Hematopoietic multipotent progenitor cell treated with erythropoietin and hydrocortisone succinate and interleukin-3 and kit ligand, for 8 days (in vitro differentiated cells): Measurements from ENCODE around the gene MCTP1.
A peak's percentile ranks its signal among the peaks of the same experiment; 100 is the strongest.

Source experiments
- DNase-seq: peaks from one replicate; pipeline ENCODE4 v3.0.0-alpha.2; 2015

Gene MCTP1

GRCh38 chr5:95111141-95111540, 173.8 kb downstream of the MCTP1 start:
- no peak for DNase-seq

DNA sequence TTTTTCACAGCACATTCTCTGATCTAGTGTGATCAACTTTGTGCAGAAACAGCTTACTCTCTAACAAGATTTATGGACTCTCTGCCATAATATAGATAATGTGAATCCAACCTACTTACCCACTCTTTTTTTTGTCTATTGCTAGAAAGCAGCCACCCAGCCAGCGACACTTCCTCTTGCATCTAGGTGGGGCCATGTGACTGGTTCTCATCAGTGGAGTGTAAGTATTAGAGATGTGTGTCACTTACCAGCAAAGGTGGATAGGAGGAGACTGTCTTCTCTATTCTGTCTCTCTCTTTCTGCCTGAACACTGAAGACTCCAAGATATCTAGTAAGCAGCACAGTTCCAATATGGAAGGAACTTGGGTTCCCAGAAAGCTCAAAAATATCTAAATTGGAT, 174.8 kb downstream of the MCTP1 start:
- DNase-seq: no peak

DNA sequence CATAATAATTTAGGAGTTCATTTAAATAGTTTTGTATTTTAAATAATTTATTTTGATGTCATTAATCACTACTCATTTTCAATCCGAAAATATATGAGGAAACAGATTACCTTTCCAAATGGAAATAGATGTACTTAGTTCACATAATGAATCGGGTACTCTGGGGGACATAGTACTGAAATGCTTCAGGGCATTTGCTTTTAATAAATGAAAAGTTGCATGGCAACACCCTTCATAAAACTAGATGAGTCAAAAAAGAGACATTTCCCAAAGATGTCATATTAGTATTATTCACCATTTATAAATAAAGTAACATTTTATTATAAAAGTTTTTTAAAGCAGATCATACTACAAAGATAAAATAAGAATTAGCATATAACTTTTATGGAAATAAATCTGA, 177.8 kb downstream of the MCTP1 start:
- no peak for DNase-seq

- no peak for DNase-seq
Measured at GRCh38 chr5:95105638-95106037, 179.3 kb downstream of the MCTP1 start.

GRCh38 chr5:95102687-95103086, 182.2 kb downstream of the MCTP1 start:
- DNase-seq: no peak

GRCh38 chr5:95102080-95102479, 182.8 kb downstream of the MCTP1 start:
- no peak for DNase-seq

- DNase-seq: no peak
Measured at GRCh38 chr5:95100551-95100950, 184.3 kb downstream of the MCTP1 start.

GRCh38 chr5:95098012-95098411, 186.9 kb downstream of the MCTP1 start:
- no peak for DNase-seq

DNA sequence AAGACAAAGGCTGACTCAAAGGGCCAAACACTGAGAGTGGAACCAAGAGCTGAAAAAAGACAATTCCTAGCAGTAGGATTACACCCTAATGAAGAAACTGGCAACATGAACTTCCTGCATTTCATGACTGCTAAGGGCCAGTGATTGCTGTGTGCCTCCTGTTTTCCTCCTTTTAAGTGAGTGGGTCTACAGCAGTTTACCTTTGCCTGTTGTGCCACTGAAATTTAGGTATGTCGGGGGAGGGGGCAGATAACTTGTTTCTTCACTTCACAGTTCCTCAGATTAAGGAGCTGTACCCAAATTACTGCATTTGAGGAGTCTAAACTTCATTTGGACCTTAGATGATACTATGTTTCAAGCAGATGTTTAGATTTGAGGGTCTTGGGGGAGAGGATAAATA, 191.7 kb downstream of the MCTP1 start:
- DNase-seq: no peak

GRCh38 chr5:95090774-95091173, 194.1 kb downstream of the MCTP1 start:
- no peak for DNase-seq

DNA sequence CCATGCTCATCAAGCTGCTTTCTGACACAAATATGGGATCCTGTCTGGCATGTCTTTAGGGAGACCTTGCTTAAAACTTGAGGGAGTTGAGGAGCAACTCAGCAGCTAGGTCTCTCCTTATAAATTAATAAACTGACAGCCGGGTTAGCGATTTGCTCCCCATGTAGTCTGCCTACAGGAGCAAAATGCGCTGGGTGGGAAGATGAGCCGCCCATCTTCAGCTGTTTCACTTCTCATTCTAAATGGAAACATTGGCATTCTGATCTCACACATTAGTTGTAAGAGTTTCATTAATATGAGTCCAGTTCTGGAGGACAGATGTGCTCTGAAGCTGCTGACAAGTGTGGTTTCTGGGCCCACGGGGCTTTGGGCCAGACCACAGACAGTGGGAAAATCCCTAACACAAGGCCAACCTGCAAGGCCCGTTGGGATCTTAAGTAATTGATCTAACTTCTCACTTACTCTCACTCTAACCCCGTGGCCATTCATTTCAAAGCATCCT, 197.0 kb downstream of the MCTP1 start:
- no peak for DNase-seq

DNA sequence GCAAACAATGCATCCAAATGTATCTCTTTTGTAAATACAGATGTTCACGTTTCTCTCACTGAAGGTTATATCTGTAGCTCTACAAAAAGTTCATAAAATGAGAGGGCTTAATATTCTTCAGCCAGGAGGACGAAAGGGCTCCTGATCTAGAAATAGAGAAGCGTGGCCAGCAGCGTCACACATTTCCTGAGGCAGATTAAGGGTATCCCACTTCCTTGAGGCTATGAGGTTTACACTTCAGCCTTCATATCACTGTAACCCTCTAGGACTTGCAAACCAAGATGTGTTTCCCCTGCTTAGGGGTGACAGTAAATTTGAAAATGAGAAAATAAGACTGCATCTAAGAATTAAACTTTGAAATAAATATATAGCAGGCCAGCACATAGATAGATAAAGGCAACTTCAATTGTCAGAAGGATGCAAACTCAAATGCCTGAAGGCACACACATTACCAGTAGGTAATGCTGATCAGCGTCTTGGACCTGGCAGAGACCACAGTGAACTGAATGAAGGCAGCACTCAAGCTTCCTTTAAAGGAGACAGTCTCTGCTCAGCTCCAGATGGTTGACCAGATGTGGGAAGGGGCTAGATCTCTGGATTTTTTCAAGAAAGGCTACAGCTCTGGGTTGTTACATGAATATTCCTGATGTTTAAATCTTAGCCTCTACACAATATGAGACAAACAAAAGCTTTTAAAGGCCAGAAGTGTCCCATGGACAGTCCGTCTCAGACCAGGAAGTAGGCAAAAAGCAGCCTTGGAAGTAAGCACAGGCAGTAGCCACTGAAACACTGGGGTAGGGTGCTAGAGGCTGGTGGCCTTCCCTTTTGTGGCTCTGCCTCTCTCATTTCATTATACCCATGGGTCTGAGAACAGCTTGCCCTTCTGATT, 197.7 kb downstream of the MCTP1 start:
- peak; percentile 6 for DNase-seq

- DNase-seq: no peak
Measured at GRCh38 chr5:95084757-95085156, 200.1 kb downstream of the MCTP1 start.

DNA sequence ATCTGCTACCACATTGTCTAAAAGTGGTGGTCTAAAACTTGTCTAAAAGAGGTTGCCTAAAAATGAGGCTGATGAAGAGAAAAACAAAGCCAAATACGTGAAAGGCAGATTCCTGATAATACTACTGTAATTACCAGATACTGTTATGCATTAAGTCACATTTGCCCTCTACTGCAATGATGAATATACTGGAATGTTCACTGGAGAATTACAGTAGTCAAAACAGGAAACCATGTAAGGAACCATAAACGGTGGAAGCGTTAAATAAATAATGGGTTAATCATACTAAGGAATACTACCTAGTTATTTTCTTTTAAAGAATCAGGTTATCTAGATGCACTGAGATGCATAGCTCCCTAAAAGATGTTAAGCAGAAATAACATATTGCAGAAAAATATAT, 201.3 kb downstream of the MCTP1 start:
- no peak for DNase-seq

- peak; percentile 24 for DNase-seq
Measured at GRCh38 chr5:95081982-95082381, 202.9 kb downstream of the MCTP1 start.

GRCh38 chr5:95081500-95081960, 203.4 kb downstream of the MCTP1 start:
- peak; percentile 69 for DNase-seq

DNA sequence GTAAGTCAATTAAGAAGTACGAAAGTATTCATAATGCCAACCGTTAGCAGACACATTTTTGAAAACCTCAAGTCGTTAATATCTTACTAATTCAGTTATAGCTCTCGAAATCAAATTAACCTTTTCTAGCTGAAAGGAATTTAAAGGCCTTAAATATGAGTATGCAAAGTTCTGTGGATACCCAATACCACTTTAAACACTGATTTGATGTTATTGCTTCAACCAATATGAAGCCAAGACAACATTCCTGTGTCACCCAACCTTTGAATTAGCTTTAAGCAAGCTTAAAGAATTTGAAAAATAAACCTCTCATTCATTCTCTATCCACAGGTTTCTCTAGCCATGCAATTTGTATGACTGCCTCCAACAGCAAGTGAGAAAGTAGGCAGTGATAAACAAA, 204.5 kb downstream of the MCTP1 start:
- no peak for DNase-seq

- no peak for DNase-seq
Measured at GRCh38 chr5:95080030-95080429, 204.9 kb downstream of the MCTP1 start.

GRCh38 chr5:95078868-95079267, 206.0 kb downstream of the MCTP1 start:
- no peak for DNase-seq

DNA sequence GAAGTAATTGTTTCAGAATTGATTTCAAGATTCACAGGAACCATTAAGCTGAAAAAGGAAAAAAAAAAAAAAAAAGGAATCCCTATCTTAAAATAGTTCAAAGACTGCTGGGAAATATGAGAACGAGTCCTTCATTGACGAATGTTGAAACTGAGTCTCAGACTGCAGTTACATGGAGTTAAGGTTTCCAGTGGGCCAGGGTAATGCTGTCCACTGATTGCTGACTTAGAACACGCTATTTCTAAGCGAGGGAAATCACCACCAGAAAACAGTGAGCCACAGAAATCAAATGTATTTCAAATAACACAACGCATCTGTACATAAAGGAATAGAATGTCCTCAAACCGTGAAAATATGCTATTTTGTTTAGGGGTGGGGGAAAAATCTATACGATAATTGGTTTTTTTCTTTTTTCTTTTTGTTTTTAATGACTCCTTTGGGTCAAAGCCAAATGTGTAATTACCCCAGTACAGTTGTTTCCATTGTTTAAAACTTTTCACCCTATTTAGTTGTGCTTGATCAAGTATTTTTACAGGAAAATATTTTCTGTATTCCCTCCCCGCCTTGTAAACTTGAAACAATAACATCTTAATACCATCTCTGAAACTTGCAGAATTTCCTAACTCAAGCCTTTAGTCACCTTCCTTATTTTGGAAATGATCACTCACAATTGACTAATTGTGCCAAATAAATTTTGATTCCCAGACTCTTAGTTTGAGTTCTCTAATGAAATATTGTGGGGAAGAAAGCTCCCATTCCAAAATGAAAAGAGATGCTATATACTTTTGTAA, 208.3 kb downstream of the MCTP1 start:
- no peak for DNase-seq

DNA sequence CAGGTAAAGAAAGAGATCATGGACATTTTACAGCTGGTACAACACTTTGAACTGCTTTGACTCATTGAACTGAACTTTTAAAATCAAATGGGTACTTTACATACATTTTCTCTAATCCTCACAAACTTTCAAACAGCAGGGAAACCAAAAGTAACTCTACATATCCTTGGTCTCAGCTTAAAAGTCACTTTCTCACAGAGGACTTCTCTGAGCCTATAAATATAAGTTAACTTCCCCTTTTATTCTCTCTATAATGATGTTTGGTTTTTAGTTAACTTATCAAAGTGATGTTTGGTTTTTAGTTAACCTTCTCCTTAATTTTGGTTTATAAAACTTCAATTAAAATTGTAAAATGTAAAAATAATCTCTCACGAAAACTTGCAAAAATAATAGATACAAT, 209.8 kb downstream of the MCTP1 start:
- no peak for DNase-seq

DNA sequence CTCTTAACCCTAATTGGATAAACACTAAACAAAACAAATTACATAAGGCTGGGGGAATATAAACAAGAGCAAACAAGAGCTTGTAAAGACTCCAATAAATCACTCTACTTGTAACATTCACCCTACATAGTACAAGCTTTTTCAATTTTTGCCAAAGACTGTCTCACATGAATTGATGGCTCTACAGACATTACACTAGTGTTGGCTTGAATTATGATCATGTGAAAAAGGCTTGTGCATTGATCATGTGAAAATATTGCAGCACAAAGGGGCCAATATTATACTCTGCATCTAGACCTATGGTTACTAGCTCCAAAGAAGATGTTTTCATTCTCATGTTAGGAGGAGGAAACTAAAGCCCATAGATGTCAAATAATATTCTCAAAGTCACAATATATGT, 212.6 kb downstream of the MCTP1 start:
- DNase-seq: no peak

DNA sequence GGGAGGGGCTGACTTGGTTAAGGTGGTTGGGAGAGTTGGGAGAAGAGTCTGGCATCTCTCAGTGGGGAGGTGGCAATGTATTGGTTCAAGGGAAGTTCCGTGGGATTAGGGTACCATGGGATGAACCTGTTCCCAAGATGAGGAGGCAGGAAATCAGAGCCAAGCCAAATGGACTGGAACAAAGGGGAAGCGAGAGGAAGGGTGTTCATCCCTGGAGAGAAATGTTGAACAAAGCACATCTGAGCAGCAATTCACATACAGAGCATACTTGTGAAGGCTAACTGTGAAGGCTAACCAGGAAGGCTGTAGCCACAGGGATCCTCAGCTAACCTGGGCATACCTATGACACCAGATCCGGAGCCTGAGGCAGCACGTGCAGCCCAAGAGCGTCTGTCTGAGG, 214.0 kb downstream of the MCTP1 start:
- DNase-seq: no peak

DNA sequence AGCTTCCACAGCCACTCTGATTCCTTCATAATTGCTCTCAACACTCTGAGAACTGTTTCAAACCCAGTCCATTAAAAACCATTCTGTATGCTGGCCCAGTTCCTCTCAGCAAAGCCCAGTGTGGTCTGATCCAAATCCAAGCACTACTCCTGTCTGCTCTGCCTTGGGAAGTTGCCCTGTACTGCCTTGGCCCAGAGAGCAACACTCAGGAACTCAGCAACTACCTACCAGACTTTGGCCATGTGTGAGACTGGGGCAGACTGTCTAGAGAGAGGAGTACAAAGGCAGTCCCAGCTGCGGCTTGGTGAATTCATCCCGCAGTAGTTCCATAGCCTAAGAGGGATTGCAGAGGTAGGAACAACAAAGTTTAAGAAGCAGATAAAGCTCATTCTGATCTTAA, 214.4 kb downstream of the MCTP1 start:
- DNase-seq: no peak
